Sigmoid colon (tissue), 7 donors: ENCODE measurements around the gene ESRRB. TPM values are rescaled to one million over a fixed set of nuclear protein-coding genes. Genes with fewer than 3 reads are reported as not detected.

Source experiments
- DNase-seq: peaks from one replicate; pipeline ENCODE4 v3.0.0-alpha.2; 2019
- H3K27ac ChIP-seq, 4 donors: fragments of 200-600 bp; sonication (generic); one replicate each; pipeline ENCODE4 v1.5.1; 2016 to 2019; ENCODE audit warnings: mild to moderate bottlenecking in 1 of 4
- H3K27me3 ChIP-seq, 3 donors: fragments of 200-600 bp; sonication (generic); one replicate each; pipeline ENCODE4 v1.5.1; 2019; ENCODE audit warnings: mild to moderate bottlenecking in 1 of 3
- H3K36me3 ChIP-seq, 4 donors: fragments of 200-600 bp; sonication (generic); one replicate each; pipeline ENCODE4 v1.5.1; 2016 to 2019
- H3K4me1 ChIP-seq, 4 donors: fragments of 200-600 bp; sonication (generic); one replicate each; pipeline ENCODE4 v1.5.1; 2017 to 2019
- H3K4me3 ChIP-seq, 4 donors: fragments of 200-600 bp; sonication (generic); one replicate each; pipeline ENCODE4 v1.5.1; 2017 to 2019; ENCODE audit warnings: mild to moderate bottlenecking in 2 of 4, moderate library complexity in 1 of 4
- H3K9me3 ChIP-seq, 4 donors: fragments of 200-600 bp in 3 of 4; sonication (generic) in 3 of 4; one replicate each; pipeline versions ENCODE4 v1.5.1 to v1.6.1; 2013 to 2019
- EP300 ChIP-seq, 4 donors: sonication (generic); formaldehyde crosslinking; IDR thresholded peaks; one replicate each; pipeline ENCODE4 v1.6.1; 2017; ENCODE audit warnings: antibody characterized with exemption in 4 of 4
- POLR2A ChIP-seq, 2 donors: fragments of 450-650 bp; IDR thresholded peaks; one replicate each; pipeline ENCODE4 v1.6.1; 2016; ENCODE audit warnings: antibody characterized with exemption in 2 of 2, mild to moderate bottlenecking in 2 of 2, moderate library complexity in 2 of 2
- POLR2AphosphoS5 ChIP-seq, 4 donors: sonication (generic); formaldehyde crosslinking; IDR thresholded peaks; one replicate each; pipeline ENCODE4 v1.6.1; 2017; ENCODE audit warnings: antibody characterized with exemption in 4 of 4
- WGBS, 2 donors: extraction: QIAGEN DNeasy Blood & Tissue Kit; methylation state at CpG; one replicate each; pipeline ENCODE4 v1.1.7; 2013; 5-methylcytosine and 5-hydroxymethylcytosine counted together
- intact Hi-C: fragments of 100-400 bp; cut with DNase I; formaldehyde crosslinking; loops from one replicate; pipeline ENCODE4 v1.15.1; 2023
- polyA plus RNA-seq, 3 donors: library from polyadenylated mRNA; stranded (reverse); fragments of 200-250 nt; gene quantifications; one replicate each; pipeline ENCODE4 v1.2.3, GENCODE V29; 2013
- total RNA-seq, 4 donors: library from RNA; depleted of rRNA; stranded (reverse); fragments of >200 nt; gene quantifications; one replicate each; pipeline ENCODE4 v1.1.0, GENCODE V29; 2016
- TF ChIP-seq, protein P1 (sequence below), 4 experiments: fragments of 450-650 bp in 3 of 4; fragments of 200-600 bp in 1 of 4; IDR thresholded peaks; one replicate each; pipeline ENCODE4 v1.5.1; 2016 to 2019; ENCODE audit warnings: antibody characterized with exemption in 4 of 4, mild to moderate bottlenecking in 3 of 4, moderate library complexity in 2 of 4
- donor health status: healthy with polysubstance abuse.
- donor health status: Bipolar disorder and iron deficiency.
- donor health status: healthy.

The ESRRB gene
- total and polyA plus RNA-seq, 7 donors: under 0.01 to 0.04 TPM; not detected in 5

DNA sequence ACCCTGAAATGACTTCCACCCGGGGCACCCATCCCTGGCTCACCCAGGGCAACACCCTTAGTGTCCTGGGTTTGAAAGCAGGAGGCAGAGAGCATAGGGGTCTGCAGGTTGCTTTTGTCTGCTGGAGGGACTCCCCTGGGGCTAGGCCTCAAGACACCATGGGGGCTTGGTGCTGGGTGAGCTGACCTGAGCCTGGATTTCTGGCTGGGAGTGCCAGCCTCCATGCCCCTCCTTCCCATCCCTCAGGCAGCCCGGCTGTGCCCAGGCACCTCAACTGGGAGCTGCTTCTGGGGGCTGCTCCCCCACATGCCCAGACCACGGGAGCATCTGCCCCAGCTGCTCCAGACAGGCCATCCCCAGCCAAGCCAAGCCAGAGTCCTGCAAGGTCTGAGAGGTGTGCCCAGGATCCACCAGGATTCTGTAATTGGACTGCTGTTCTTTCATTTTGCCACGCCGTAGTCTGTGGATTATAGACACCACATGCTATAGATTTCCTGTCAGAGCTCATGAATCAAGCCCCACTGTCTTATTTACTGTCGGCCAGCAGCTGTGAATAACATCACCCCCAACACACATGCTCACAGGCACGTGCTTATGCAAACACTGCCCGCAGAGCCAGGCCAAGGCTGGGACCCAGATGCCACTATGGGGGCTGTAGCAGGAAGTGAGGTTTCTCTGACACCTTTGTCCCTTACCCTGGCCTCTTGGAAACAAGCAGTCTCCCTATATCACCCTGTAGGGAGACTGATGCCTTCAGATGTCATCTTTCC, 29.4 kb upstream of the ESRRB start:
- Histone ChIP-seq H3K27ac (no peak overlapping the region), H3K9me3 (peaks cover 0 to 6% (median 0%) of the 10 kb centered on the region in 4 donors), H3K4me3 (no peak overlapping the region), H3K4me1 (no peaks in the 10 kb centered on the region), H3K36me3 (no peaks in the 10 kb centered on the region), H3K27me3 (peaks cover 0 to 4% (median 0%) of the 10 kb centered on the region in 3 donors)
- WGBS, 2 donors: 40 to 53% methylated on average over 8 of the region's 8 CpGs
- no peak for TF ChIP-seq EP300 (IDR thresholded peaks at IDR 0.05)
- TF ChIP-seq, protein P1, sequence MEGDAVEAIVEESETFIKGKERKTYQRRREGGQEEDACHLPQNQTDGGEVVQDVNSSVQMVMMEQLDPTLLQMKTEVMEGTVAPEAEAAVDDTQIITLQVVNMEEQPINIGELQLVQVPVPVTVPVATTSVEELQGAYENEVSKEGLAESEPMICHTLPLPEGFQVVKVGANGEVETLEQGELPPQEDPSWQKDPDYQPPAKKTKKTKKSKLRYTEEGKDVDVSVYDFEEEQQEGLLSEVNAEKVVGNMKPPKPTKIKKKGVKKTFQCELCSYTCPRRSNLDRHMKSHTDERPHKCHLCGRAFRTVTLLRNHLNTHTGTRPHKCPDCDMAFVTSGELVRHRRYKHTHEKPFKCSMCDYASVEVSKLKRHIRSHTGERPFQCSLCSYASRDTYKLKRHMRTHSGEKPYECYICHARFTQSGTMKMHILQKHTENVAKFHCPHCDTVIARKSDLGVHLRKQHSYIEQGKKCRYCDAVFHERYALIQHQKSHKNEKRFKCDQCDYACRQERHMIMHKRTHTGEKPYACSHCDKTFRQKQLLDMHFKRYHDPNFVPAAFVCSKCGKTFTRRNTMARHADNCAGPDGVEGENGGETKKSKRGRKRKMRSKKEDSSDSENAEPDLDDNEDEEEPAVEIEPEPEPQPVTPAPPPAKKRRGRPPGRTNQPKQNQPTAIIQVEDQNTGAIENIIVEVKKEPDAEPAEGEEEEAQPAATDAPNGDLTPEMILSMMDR (IDR thresholded peaks at IDR 0.05): no peak
- TF ChIP-seq POLR2A (IDR thresholded peaks at IDR 0.05): no peak
- TF ChIP-seq POLR2AphosphoS5 (IDR thresholded peaks at IDR 0.05): no peak
- intact Hi-C loops: no loop called here
- DNase-seq: no peak

- TF ChIP-seq POLR2A (IDR thresholded peaks at IDR 0.05): no peak
- no peak for TF ChIP-seq EP300 (IDR thresholded peaks at IDR 0.05)
- TF ChIP-seq, protein P1 (IDR thresholded peaks at IDR 0.05): no peak
- no peak for TF ChIP-seq POLR2AphosphoS5 (IDR thresholded peaks at IDR 0.05)
- no peak for DNase-seq
- Histone ChIP-seq H3K4me3 (no peak overlapping the region), H3K27me3 (peaks cover 0 to 4% (median 0%) of the 10 kb centered on the region in 3 donors), H3K4me1 (peaks cover 0 to 10% (median 6%) of the 10 kb centered on the region in 4 donors), H3K27ac (no peak overlapping the region), H3K9me3 (no peaks in the 10 kb centered on the region), H3K36me3 (no peaks in the 10 kb centered on the region)
- 55 to 56% methylated on average over 8 of the region's 8 CpGs for WGBS, 2 donors
- intact Hi-C loops: no loop called here
Measured at GRCh38 chr14:76348898-76349297, 27.0 kb upstream of the ESRRB start.

DNA sequence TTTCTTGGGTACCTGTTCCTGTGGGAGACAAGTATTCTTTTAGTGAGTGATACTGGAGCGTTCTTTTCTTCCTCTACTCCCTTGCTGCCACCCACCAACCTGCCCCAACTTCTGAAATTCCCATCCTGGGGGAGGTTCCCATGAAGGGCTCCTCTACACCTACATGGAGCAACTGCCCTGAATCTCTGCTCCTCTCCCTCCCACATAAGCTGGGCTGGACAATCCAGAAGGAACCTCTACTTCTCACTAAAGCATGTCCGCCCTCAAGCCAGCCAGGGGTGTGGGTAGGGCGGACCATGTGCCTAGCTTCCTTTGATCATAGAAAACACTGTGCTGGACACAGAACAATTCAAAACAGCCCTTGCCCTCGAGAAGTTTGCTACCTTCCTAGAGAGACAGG, 25.9 kb upstream of the ESRRB start:
- no peak overlapping the region for H3K4me3 ChIP-seq
- H3K27ac ChIP-seq: no peak overlapping the region
- peaks cover 0 to 10% (median 6%) of the 10 kb centered on the region in 4 donors for H3K4me1 ChIP-seq
- intact Hi-C loops: loop anchor here (5.0 to 10.0 kb wide), 2 partner anchors 297 to 645 kb away; no protein-coding TSS in a partner anchor
- 59 to 82% methylated on average over 4 of the region's 4 CpGs for WGBS, 2 donors
- H3K9me3 ChIP-seq: no peaks in the 10 kb centered on the region
- TF ChIP-seq EP300 (IDR thresholded peaks at IDR 0.05) (no peak), POLR2AphosphoS5 (IDR thresholded peaks at IDR 0.05) (no peak), POLR2A (IDR thresholded peaks at IDR 0.05) (no peak)
- TF ChIP-seq, protein P1 (IDR thresholded peaks at IDR 0.05): no peak
- H3K36me3 ChIP-seq: no peaks in the 10 kb centered on the region
- DNase-seq: no peak
- peaks cover 0 to 4% (median 3%) of the 10 kb centered on the region in 3 donors for H3K27me3 ChIP-seq

- H3K27me3 ChIP-seq: peaks cover 0 to 4% (median 4%) of the 10 kb centered on the region in 3 donors
- no peak overlapping the region for H3K27ac ChIP-seq
- DNase-seq: no peak
- no peaks in the 10 kb centered on the region for H3K9me3 ChIP-seq
- H3K4me1 ChIP-seq: peaks cover 0 to 10% (median 6%) of the 10 kb centered on the region in 4 donors
- H3K4me3 ChIP-seq: no peak overlapping the region
- intact Hi-C loops: loop anchor here (5.0 to 10.0 kb wide), 2 partner anchors 297 to 646 kb away; no protein-coding TSS in a partner anchor
- no peaks in the 10 kb centered on the region for H3K36me3 ChIP-seq
- 85 to 91% methylated on average over 5 of the region's 5 CpGs for WGBS, 2 donors
- TF ChIP-seq, protein P1 (IDR thresholded peaks at IDR 0.05): no peak
- TF ChIP-seq POLR2AphosphoS5 (IDR thresholded peaks at IDR 0.05) (no peak), POLR2A (IDR thresholded peaks at IDR 0.05) (no peak), EP300 (IDR thresholded peaks at IDR 0.05) (no peak)
Measured at GRCh38 chr14:76350671-76351070, 25.3 kb upstream of the ESRRB start.
